HG03108 (cell line): ENCODE data around the gene CDH20.

Experiments used
- ATAC-seq: cut with Tn5 transposase; IDR thresholded peaks from one replicate; pipeline ENCODE4 v1.9.1; 2021; ENCODE audit warnings: moderate library complexity; ENCODE audit not compliant: unreplicated experiment

The CDH20 gene

GRCh38 chr18:61420218-61420885 is 87.1 kb downstream of the CDH20 start:
- ATAC-seq: no peak

- ATAC-seq: no peak
These were observed 93.3 kb downstream of the CDH20 start for GRCh38 chr18:61426492-61427053.

GRCh38 chr18:61428266-61428665 is 95.0 kb downstream of the CDH20 start:
- no peak for ATAC-seq

GRCh38 chr18:61432590-61432989 is 99.4 kb downstream of the CDH20 start:
- ATAC-seq: no peak

GRCh38 chr18:61435064-61435652 is 101.9 kb downstream of the CDH20 start:
- peak; percentile 79 for ATAC-seq

GRCh38 chr18:61443081-61443725 is 110.0 kb downstream of the CDH20 start:
- no peak for ATAC-seq

GRCh38 chr18:61448316-61448715 is 115.1 kb downstream of the CDH20 start:
- ATAC-seq: peak; percentile 92

- no peak for ATAC-seq
These were observed 126.8 kb downstream of the CDH20 start for GRCh38 chr18:61459896-61460648.

- no peak for ATAC-seq
These were observed 131.4 kb downstream of the CDH20 start for GRCh38 chr18:61464551-61465142.

- no peak for ATAC-seq
These were observed 133.5 kb downstream of the CDH20 start for GRCh38 chr18:61466736-61467135.

GRCh38 chr18:61470031-61470674 is 136.9 kb downstream of the CDH20 start:
- no peak for ATAC-seq

- ATAC-seq: no peak
These were observed 138.3 kb downstream of the CDH20 start for GRCh38 chr18:61471541-61471940.

- no peak for ATAC-seq
These were observed 138.7 kb downstream of the CDH20 start for GRCh38 chr18:61471942-61472341.

- ATAC-seq: no peak
These were observed 141.1 kb downstream of the CDH20 start for GRCh38 chr18:61474341-61474740.

- no peak for ATAC-seq
These were observed 141.7 kb downstream of the CDH20 start for GRCh38 chr18:61474918-61475317.

GRCh38 chr18:61475931-61476330 is 142.7 kb downstream of the CDH20 start:
- ATAC-seq: no peak

GRCh38 chr18:61489334-61489733 is 156.1 kb downstream of the CDH20 start:
- ATAC-seq: no peak

- no peak for ATAC-seq
These were observed 163.1 kb downstream of the CDH20 start for GRCh38 chr18:61496374-61496773.

- no peak for ATAC-seq
These were observed 164.2 kb downstream of the CDH20 start for GRCh38 chr18:61497422-61497821.

GRCh38 chr18:61502472-61502871 is 169.2 kb downstream of the CDH20 start:
- ATAC-seq: no peak
